GM23248 (cell line): ENCODE measurements around the gene KCTD7. TPM values are rescaled to one million over a fixed set of nuclear protein-coding genes. Genes with fewer than 3 reads are reported as not detected.
"Not testable (repeated sequence)": the region's sequence is repeated elsewhere in the genome, so short reads cannot be mapped to it uniquely, and the experiment has no call there.

Experiments
- DNase-seq: peaks from one replicate; pipeline ENCODE4 v3.0.0-alpha.2; 2015
- H2AFZ ChIP-seq: fragments of 200-600 bp; sonication (generic); 2 replicates; pipeline ENCODE4 v1.6.1; 2016; ENCODE audit warnings: antibody characterized with exemption
- H3F3A ChIP-seq: fragments of 200-600 bp; sonication (generic); 2 replicates; pipeline ENCODE4 v1.6.1; 2016; ENCODE audit warnings: mild to moderate bottlenecking, antibody characterized with exemption, mixed run types; ENCODE audit not compliant: insufficient read depth
- H3K27ac ChIP-seq: fragments of 200-600 bp; sonication (generic); 2 replicates; pipeline ENCODE4 v1.5.1; 2016; ENCODE audit warnings: mild to moderate bottlenecking
- H3K27me3 ChIP-seq: fragments of 200-600 bp; sonication (generic); replicated peaks from 2 replicates; pipeline ENCODE4 v1.6.1; 2016; ENCODE audit warnings: mild to moderate bottlenecking; ENCODE audit not compliant: insufficient read depth
- H3K36me3 ChIP-seq: fragments of 200-600 bp; sonication (generic); 2 replicates; pipeline ENCODE4 v1.6.1; 2016; ENCODE audit warnings: low read depth, mild to moderate bottlenecking
- H3K4me1 ChIP-seq: fragments of 200-600 bp; sonication (generic); 2 replicates; pipeline ENCODE4 v1.6.1; 2016; ENCODE audit warnings: mild to moderate bottlenecking; ENCODE audit not compliant: insufficient read depth
- H3K4me2 ChIP-seq: fragments of 200-600 bp; sonication (generic); one replicate; pipeline ENCODE4 v1.6.1; 2016; ENCODE audit warnings: mild to moderate bottlenecking; ENCODE audit not compliant: unreplicated experiment
- H3K4me3 ChIP-seq: fragments of 200-600 bp; sonication (generic); 2 replicates; pipeline ENCODE4 v1.5.1; 2016; ENCODE audit warnings: mild to moderate bottlenecking
- H3K79me2 ChIP-seq: fragments of 200-600 bp; sonication (generic); 2 replicates; pipeline ENCODE4 v1.6.1; 2016; ENCODE audit warnings: mild to moderate bottlenecking; ENCODE audit not compliant: insufficient read depth
- H3K9ac ChIP-seq: fragments of 200-600 bp; sonication (generic); 2 replicates; pipeline ENCODE4 v1.6.1; 2016; ENCODE audit warnings: mild to moderate bottlenecking
- H3K9me2 ChIP-seq: fragments of 200-600 bp; sonication (generic); 2 replicates; pipeline ENCODE4 v1.6.1; 2016; ENCODE audit warnings: mixed run types, mild to moderate bottlenecking, moderate library complexity; ENCODE audit not compliant: insufficient read depth
- H3K9me3 ChIP-seq: fragments of 200-600 bp; sonication (generic); one replicate; pipeline ENCODE4 v1.6.1; 2017; ENCODE audit warnings: low read depth
- H4K20me1 ChIP-seq: fragments of 200-600 bp; sonication (generic); 2 replicates; pipeline ENCODE4 v1.6.0; 2016; ENCODE audit not compliant: insufficient read depth
- EZH2 ChIP-seq: fragments of 200-600 bp; sonication (generic); IDR thresholded peaks from 2 replicates; pipeline ENCODE4 v1.6.1; 2018; ENCODE audit warnings: antibody characterized with exemption, mild to moderate bottlenecking; ENCODE audit not compliant: insufficient read depth, poor library complexity, severe bottlenecking
- EZH2phosphoT487 ChIP-seq: fragments of 200-600 bp; sonication (generic); IDR thresholded peaks from 2 replicates; pipeline ENCODE4 v1.6.1; 2018; ENCODE audit warnings: antibody characterized with exemption, moderate library complexity, mild to moderate bottlenecking, low read depth; ENCODE audit not compliant: insufficient read depth
- WGBS, 2 experiments: methylation state at CpG; one replicate each; pipeline ENCODE4 v1.1.6; 2015 to 2017; ENCODE audit warnings: low lambda C conversion rate in 2 of 2, low coverage in 1 of 2; ENCODE audit errors: missing lambda C conversion rate in 2 of 2; 5-methylcytosine and 5-hydroxymethylcytosine counted together
- in situ Hi-C: fragments of 300-500 bp; cut with MboI; formaldehyde crosslinking; loops from 2 replicates; pipeline ENCODE4 v1.15.0; 2020
- polyA plus RNA-seq: library from polyadenylated mRNA; unstranded; fragments of >200 nt; fragmentation: Nextera tagmentation; extraction: Ambion mirVana; gene quantifications from 2 replicates; pipeline ENCODE4 v1.2.1, GENCODE V29; 2016
- total RNA-seq: library from RNA; depleted of rRNA; stranded (reverse); fragments of >200 nt; shearing (Covaris generic); gene quantifications from 2 replicates; pipeline ENCODE4 v1.2.3, GENCODE V29; 2014

KCTD7 gene
- total and polyA plus RNA-seq, 2 experiments from 2014 or later: 5.0 to 11.6 TPM

DNA sequence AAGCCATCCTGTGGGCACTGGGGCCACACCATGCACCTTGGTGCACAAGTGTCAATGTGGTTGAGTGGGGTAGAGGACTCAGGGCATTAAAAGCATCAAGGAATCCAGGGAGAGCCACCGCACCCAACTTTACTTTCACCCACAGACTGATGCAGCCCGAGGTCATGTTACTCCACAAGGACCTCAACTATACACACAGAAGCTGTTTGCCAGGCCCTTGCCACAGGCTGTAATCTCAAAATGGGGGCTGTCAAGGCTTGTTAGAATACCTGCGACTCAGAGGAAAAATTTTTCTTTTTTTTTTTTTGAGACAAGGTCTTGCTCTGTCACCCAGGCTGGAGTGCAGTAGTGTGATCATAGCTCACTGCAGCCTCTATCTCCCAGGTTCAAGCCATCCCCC, 26.5 kb upstream of the KCTD7 start:
- no peaks in the 10 kb centered on the region for H3F3A ChIP-seq
- no peak overlapping the region for H3K9ac ChIP-seq
- H3K79me2 ChIP-seq: no peaks in the 10 kb centered on the region
- no peak overlapping the region for H3K27ac ChIP-seq
- H4K20me1 ChIP-seq: no peaks in the 10 kb centered on the region
- WGBS, 2 experiments: 96 to 98% methylated on average over 3 of the region's 3 CpGs
- no peak overlapping the region for H2AFZ ChIP-seq
- no peak overlapping the region for H3K4me3 ChIP-seq
- H3K27me3 ChIP-seq: no peaks in the 10 kb centered on the region
- H3K9me2 ChIP-seq: no peaks in the 10 kb centered on the region
- H3K9me3 ChIP-seq: no peaks in the 10 kb centered on the region
- no peak for DNase-seq
- H3K36me3 ChIP-seq: no peaks in the 10 kb centered on the region
- TF ChIP-seq EZH2phosphoT487 (no peak), EZH2 (no peak)
- in situ Hi-C loops: no loop called here
- H3K4me2 ChIP-seq: no peak overlapping the region
- H3K4me1 ChIP-seq: no peaks in the 10 kb centered on the region

GRCh38 chr7:66604198-66604597, 24.5 kb upstream of the KCTD7 start:
- no peak overlapping the region for H3K4me2 ChIP-seq
- no peaks in the 10 kb centered on the region for H3K27me3 ChIP-seq
- no peak overlapping the region for H3K27ac ChIP-seq
- 87 to 94% methylated on average over 1 of the region's 1 CpG for WGBS, 2 experiments
- no peak overlapping the region for H3K4me3 ChIP-seq
- no peak for DNase-seq
- no peaks in the 10 kb centered on the region for H3K9me3 ChIP-seq
- no peak overlapping the region for H2AFZ ChIP-seq
- H3K9me2 ChIP-seq: no peaks in the 10 kb centered on the region
- no peaks in the 10 kb centered on the region for H3K36me3 ChIP-seq
- H3F3A ChIP-seq: no peaks in the 10 kb centered on the region
- H3K79me2 ChIP-seq: no peaks in the 10 kb centered on the region
- H3K4me1 ChIP-seq: no peaks in the 10 kb centered on the region
- in situ Hi-C loops: no loop called here
- TF ChIP-seq EZH2phosphoT487 (no peak), EZH2 (no peak)
- H3K9ac ChIP-seq: no peak overlapping the region
- H4K20me1 ChIP-seq: no peaks in the 10 kb centered on the region

- H3K4me2 ChIP-seq, H3F3A ChIP-seq, in situ Hi-C loops, H4K20me1 ChIP-seq, H3K79me2 ChIP-seq, H2AFZ ChIP-seq, H3K9me2 ChIP-seq, H3K4me1 ChIP-seq, H3K9ac ChIP-seq, H3K27me3 ChIP-seq, H3K36me3 ChIP-seq, H3K4me3 ChIP-seq, H3K27ac ChIP-seq, H3K9me3 ChIP-seq, DNase-seq: not testable (repeated sequence)
- 89 to 94% methylated on average over 34 of the region's 34 CpGs for WGBS, 2 experiments
Observed at GRCh38 chr7:66606540-66607291, 22.0 kb upstream of the KCTD7 start.

- Histone ChIP-seq H3K27me3 (no peaks in the 10 kb centered on the region), H4K20me1 (no peaks in the 10 kb centered on the region), H3K9me2 (no peaks in the 10 kb centered on the region), H3F3A (no peaks in the 10 kb centered on the region), H3K36me3 (no peaks in the 10 kb centered on the region), H3K4me3 (no peak overlapping the region), H3K4me2 (no peak overlapping the region), H3K9me3 (no peaks in the 10 kb centered on the region), H3K4me1 (no peaks in the 10 kb centered on the region), H3K27ac (no peak overlapping the region), H3K9ac (no peak overlapping the region), H2AFZ (no peak overlapping the region), H3K79me2 (no peaks in the 10 kb centered on the region)
- in situ Hi-C loops: no loop called here
- TF ChIP-seq EZH2: no peak
- no peak for TF ChIP-seq EZH2phosphoT487
- 57 to 59% methylated on average over 3 of the region's 3 CpGs for WGBS, 2 experiments
- DNase-seq: no peak
Observed at GRCh38 chr7:66609176-66609575, 19.5 kb upstream of the KCTD7 start.

DNA sequence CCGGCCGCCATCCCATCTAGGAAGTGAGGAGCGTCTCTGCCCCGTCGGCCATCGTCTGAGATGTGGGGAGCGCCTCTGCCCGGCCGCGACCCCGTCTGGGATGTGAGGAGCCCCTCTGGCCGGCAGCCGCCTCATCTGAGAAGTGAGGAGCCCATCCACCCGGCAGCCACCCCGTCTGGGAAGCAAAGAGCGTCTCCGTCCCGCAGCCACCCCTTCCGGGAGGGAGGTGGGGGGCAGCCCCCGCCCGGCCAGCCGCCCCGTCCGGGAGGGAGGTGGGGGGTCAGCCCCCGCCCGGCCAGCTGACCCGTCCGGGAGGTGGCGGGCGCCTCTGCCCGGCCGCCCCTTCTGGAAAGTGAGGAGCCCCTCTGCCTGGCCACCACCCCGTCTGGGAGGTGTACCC, 14.1 kb upstream of the KCTD7 start:
- DNase-seq, in situ Hi-C loops: not testable (repeated sequence)

More for the DNA sequence above, 14.1 kb upstream of the KCTD7 start:
- H3K9me2 ChIP-seq, H3K9ac ChIP-seq, H3K79me2 ChIP-seq, H3K27ac ChIP-seq, H3K9me3 ChIP-seq, H4K20me1 ChIP-seq, H3K4me3 ChIP-seq, H2AFZ ChIP-seq, H3F3A ChIP-seq, H3K36me3 ChIP-seq, H3K27me3 ChIP-seq, H3K4me2 ChIP-seq, H3K4me1 ChIP-seq: not testable (repeated sequence)
- WGBS, 2 experiments: 93 to 95% methylated on average over 16 to 33 of the region's 33 CpGs
